Measurements from ENCODE around the gene TNFAIP8L2.
"Not testable (repeated sequence)": the region's sequence is repeated elsewhere in the genome, so short reads cannot be mapped to it uniquely, and the experiment has no call there.

The TNFAIP8L2 gene

GRCh38 chr1:151189637-151190445, 33.4 kb downstream of the TNFAIP8L2 start, which contains the start of gene VPS72:
Gene VPS72 (minus strand): TSS chr1:151190197. CDS start chr1:151190121, 76 bp downstream.
- Histone ChIP-seq H3K27ac (peak within 1 kb of the TSS; percentile 74 to 93 (median 88)), H4K20me1 (peaks cover 0 to 9% (median 0%) of the 10 kb centered on the region in 11 experiments; a peak in 3 of 22 replicates)

GRCh38 chr1:151192047-151192446, 35.6 kb downstream of the TNFAIP8L2 start:
- peaks cover 22 to 37% (median 27%) of the 10 kb centered on the region in 10 experiments for H3K4me1 ChIP-seq
- no peaks in the 10 kb centered on the region for H3K9me3 ChIP-seq (replicated peaks in 1 of 11)
- no peak overlapping the region for H3K27ac ChIP-seq
- no peak overlapping the region for H3K4me3 ChIP-seq
- no peaks in the 10 kb centered on the region for H3K27me3 ChIP-seq
- H3K9ac ChIP-seq: no peak overlapping the region
- no peak overlapping the region for H3K4me2 ChIP-seq
- H4K20me1 ChIP-seq: peaks cover 0 to 8% (median 0%) of the 10 kb centered on the region in 11 experiments; a peak in 2 of 22 replicates
- peaks cover 0 to 4% (median 2%) of the 10 kb centered on the region in 11 experiments; a peak in 5 of 22 replicates for H3K36me3 ChIP-seq
- peak in 2 of 11 experiments; percentile 8 to 22; a peak in 1 of 22 replicates for TF ChIP-seq Cebpa-rat (IDR thresholded peaks at IDR 0.05)

More at GRCh38 chr1:151189637-151190445, 33.4 kb downstream of the TNFAIP8L2 start, which contains the start of gene VPS72:
- Histone ChIP-seq H3K4me1 (peaks cover 22 to 29% (median 24%) of the 10 kb centered on the region in 10 experiments), H3K9ac (peak within 1 kb of the TSS; percentile 80 to 94 (median 88)), H3K4me2 (peak within 1 kb of the TSS; percentile 88 to 98 (median 94)), H3K9me3 (replicated peaks in 1 of 11) (no peaks in the 10 kb centered on the region), H3K4me3 (peak within 1 kb of the TSS; percentile 67 to 89 (median 79)), H3K36me3 (peaks cover 12 to 26% (median 22%) of the 10 kb centered on the region in 11 experiments), H3K27me3 (no peaks in the 10 kb centered on the region)
- no peak for TF ChIP-seq Cebpa-rat (IDR thresholded peaks at IDR 0.05)

- H3K36me3 ChIP-seq: no peaks in the 10 kb centered on the region
- no peak overlapping the region for H3K4me2 ChIP-seq
- H3K9me3 ChIP-seq (replicated peaks in 1 of 11): no peaks in the 10 kb centered on the region
- no peaks in the 10 kb centered on the region for H4K20me1 ChIP-seq
- H3K27ac ChIP-seq: no peak overlapping the region
- H3K4me1 ChIP-seq: peaks cover 22 to 36% (median 27%) of the 10 kb centered on the region in 10 experiments
- H3K27me3 ChIP-seq: no peaks in the 10 kb centered on the region
- no peak overlapping the region for H3K4me3 ChIP-seq
- TF ChIP-seq Cebpa-rat (IDR thresholded peaks at IDR 0.05): no peak
- no peak overlapping the region for H3K9ac ChIP-seq
Measured at GRCh38 chr1:151193304-151193703, 36.9 kb downstream of the TNFAIP8L2 start.

GRCh38 chr1:151193856-151194255, 37.4 kb downstream of the TNFAIP8L2 start:
- no peak for TF ChIP-seq Cebpa-rat (IDR thresholded peaks at IDR 0.05)
- Histone ChIP-seq H3K9ac (no peak overlapping the region), H3K4me1 (peaks cover 17 to 30% (median 21%) of the 10 kb centered on the region in 10 experiments), H3K36me3 (no peaks in the 10 kb centered on the region), H3K4me3 (no peak overlapping the region), H4K20me1 (no peaks in the 10 kb centered on the region; a peak in 1 of 22 replicates), H3K4me2 (no peak overlapping the region), H3K27me3 (no peaks in the 10 kb centered on the region), H3K27ac (no peak overlapping the region), H3K9me3 (replicated peaks in 1 of 11) (no peaks in the 10 kb centered on the region)

GRCh38 chr1:151194894-151195594, 38.6 kb downstream of the TNFAIP8L2 start:
- not testable (repeated sequence) for H3K36me3 ChIP-seq; H3K4me2 ChIP-seq; H4K20me1 ChIP-seq; H3K9ac ChIP-seq; H3K27me3 ChIP-seq; H3K9me3 ChIP-seq (replicated peaks in 1 of 11); H3K27ac ChIP-seq; H3K4me3 ChIP-seq
- H3K4me1 ChIP-seq: peaks cover 13 to 31% (median 22%) of the 10 kb centered on the region in 10 experiments

GRCh38 chr1:151196292-151196800, 39.9 kb downstream of the TNFAIP8L2 start:
- TF ChIP-seq Cebpa-rat (IDR thresholded peaks at IDR 0.05): no peak
- H3K36me3 ChIP-seq: peaks cover 0 to 8% (median 2%) of the 10 kb centered on the region in 11 experiments; a peak in 4 of 22 replicates
- H3K9ac ChIP-seq: no peak overlapping the region
- peaks cover 5 to 21% (median 17%) of the 10 kb centered on the region in 11 experiments; a peak in 19 of 22 replicates for H4K20me1 ChIP-seq
- H3K9me3 ChIP-seq (replicated peaks in 1 of 11): no peaks in the 10 kb centered on the region
- no peak overlapping the region for H3K4me3 ChIP-seq
- H3K4me1 ChIP-seq: peaks cover 18 to 37% (median 26%) of the 10 kb centered on the region in 10 experiments
- no peak overlapping the region for H3K27ac ChIP-seq
- H3K4me2 ChIP-seq: peak overlapping the region in 3 of 11 experiments; percentile 12 to 37 (median 23); a peak in 1 of 22 replicates
- H3K27me3 ChIP-seq: no peaks in the 10 kb centered on the region

- Histone ChIP-seq H3K4me1 (peaks cover 33 to 52% (median 41%) of the 10 kb centered on the region in 10 experiments), H3K27ac (peak overlapping the region; percentile 19 to 97 (median 93); a peak in 19 of 22 replicates), H3K9ac (peak overlapping the region; percentile 31 to 97 (median 93); a peak in 20 of 22 replicates), H3K36me3 (peaks cover 6 to 23% (median 14%) of the 10 kb centered on the region in 11 experiments; a peak in 21 of 22 replicates), H3K9me3 (replicated peaks in 1 of 11) (no peaks in the 10 kb centered on the region), H4K20me1 (peaks cover 20 to 36% (median 32%) of the 10 kb centered on the region in 11 experiments; a peak in 21 of 22 replicates), H3K27me3 (no peaks in the 10 kb centered on the region), H3K4me3 (peak overlapping the region; percentile 81 to 100 (median 91)), H3K4me2 (peak overlapping the region; percentile 61 to 99 (median 89))
- no peak for TF ChIP-seq Cebpa-rat (IDR thresholded peaks at IDR 0.05)
Measured at GRCh38 chr1:151197863-151198253, 41.4 kb downstream of the TNFAIP8L2 start.

- Histone ChIP-seq H3K4me1 (peaks cover 35 to 53% (median 41%) of the 10 kb centered on the region in 10 experiments), H3K4me3 (peak within 1 kb of the TSS; percentile 81 to 100 (median 91)), H3K9ac (peak within 1 kb of the TSS; percentile 87 to 97 (median 93)), H4K20me1 (peaks cover 25 to 42% (median 38%) of the 10 kb centered on the region in 11 experiments; a peak in 21 of 22 replicates), H3K4me2 (peak within 1 kb of the TSS; percentile 86 to 99 (median 95)), H3K27me3 (no peaks in the 10 kb centered on the region), H3K9me3 (replicated peaks in 1 of 11) (no peaks in the 10 kb centered on the region), H3K27ac (peak within 1 kb of the TSS; percentile 86 to 97 (median 93)), H3K36me3 (peaks cover 12 to 29% (median 20%) of the 10 kb centered on the region in 11 experiments)
- TF ChIP-seq Cebpa-rat (IDR thresholded peaks at IDR 0.05): no peak
Measured at GRCh38 chr1:151198254-151199127, 42.0 kb downstream of the TNFAIP8L2 start, which contains the start of gene PIP5K1A. Gene PIP5K1A (plus strand): TSS chr1:151198552. CDS start chr1:151198997, 445 bp downstream.
